ENCODE data around the gene MSLN. TPM values are rescaled to one million over a fixed set of nuclear protein-coding genes. Genes with fewer than 3 reads are reported as not detected.

The MSLN gene
- total and polyA plus RNA-seq, 2 of the 8 experiments (the other 6 are each of a cell fraction or from before 2014, with no cell fraction given) = 0.28 to 0.50 TPM

DNA sequence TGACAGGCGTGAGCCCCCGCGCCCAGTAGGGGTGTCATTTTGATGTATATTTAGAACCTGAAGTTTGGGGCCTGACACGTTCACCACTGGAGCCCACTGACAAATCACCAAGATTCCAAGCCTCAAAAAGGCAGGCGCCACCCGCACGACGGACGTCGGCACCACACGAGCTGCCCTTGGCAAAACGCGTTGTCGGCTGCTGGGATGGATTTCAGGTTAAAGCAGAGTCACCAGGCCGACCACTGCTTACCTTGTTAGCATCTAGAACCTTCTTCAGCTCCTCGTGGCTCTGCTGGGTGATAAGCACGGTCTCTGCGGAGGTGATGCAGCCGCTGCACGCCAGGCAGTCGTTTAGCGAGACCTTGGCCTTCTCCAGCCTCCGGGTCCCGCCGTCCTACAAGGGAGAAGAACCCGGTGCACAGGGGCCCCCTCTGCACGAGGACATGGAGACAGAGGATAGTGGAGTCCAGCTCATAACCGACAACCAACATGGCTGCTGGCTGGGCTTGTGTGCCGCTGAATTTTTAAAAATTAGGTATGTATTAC is 23.5 kb upstream of the MSLN start:
- no peak overlapping the region for H3K4me2 ChIP-seq (ENCODE audit: insufficient read depth in 1 of 2, low read depth in 2 of 2, low read length in 2 of 2)
- H2AK5ac ChIP-seq (ENCODE audit: low read depth, low read length) = no peak overlapping the region
- H3K23ac ChIP-seq (ENCODE audit: insufficient read length) = no peak overlapping the region
- no peak overlapping the region for H3K14ac ChIP-seq (ENCODE audit: insufficient read length)
- H2BK12ac ChIP-seq (ENCODE audit: low read depth, low read length) = no peak overlapping the region
- H3K4ac ChIP-seq (replicated peaks; ENCODE audit: insufficient read length, low read depth, low read length) = no peak overlapping the region
- no peaks in the 10 kb centered on the region for H3K79me2 ChIP-seq (ENCODE audit: control insufficient read depth in 1 of 2, insufficient read depth in 2 of 2, low read length in 2 of 2)
- H3K4me3 ChIP-seq (ENCODE audit: extremely low read depth in 1 of 4, insufficient read depth in 2 of 4, low read depth in 3 of 4, low read length in 4 of 4) = no peak overlapping the region
- no peak overlapping the region for H2BK120ac ChIP-seq (replicated peaks; ENCODE audit: low read depth, low read length)
- no peak overlapping the region for H4K5ac ChIP-seq (ENCODE audit: insufficient read length, low read depth, low read length)
- H4K20me1 ChIP-seq (replicated peaks in 1 of 2; ENCODE audit: control insufficient read depth in 1 of 2, insufficient read depth in 2 of 2, low read length in 2 of 2) = peaks cover 2 to 7% of the 10 kb centered on the region in 2 experiments
- POLR2A ChIA-PET (ENCODE audit: partially characterized antibody) = interaction anchor here (1.1 to 23.0 kb wide), 3 partner anchors 7 to 52 kb away, joined by 3 to 353 read pairs (median 39); partner anchors contain the start of genes ANTKMT, CCDC78, HAGHL and METRN
- H3K56ac ChIP-seq (replicated peaks; ENCODE audit: insufficient read length, low read depth, low read length) = no peak overlapping the region
- no peak overlapping the region; a peak in 1 of 7 replicates for H3K9ac ChIP-seq (replicated peaks in 1 of 4; ENCODE audit: extremely low read depth in 1 of 4, low read depth in 3 of 4, low read length in 3 of 4)
- H3K27ac ChIP-seq (ENCODE audit: low read depth, low read length) = no peak overlapping the region
- no peaks in the 10 kb centered on the region for H3K79me1 ChIP-seq (ENCODE audit: low read depth, low read length)
- H3K27me3 ChIP-seq (replicated peaks in 1 of 4; ENCODE audit: control insufficient read depth in 3 of 4, extremely low read depth in 1 of 4, insufficient read depth in 3 of 4, low read length in 3 of 4) = no peaks in the 10 kb centered on the region
- H3K23me2 ChIP-seq (ENCODE audit: low read depth, low read length) = peaks cover 7% of the 10 kb centered on the region; the same call in 1 of the 2 replicates
- H2BK15ac ChIP-seq (ENCODE audit: low read length) = no peak overlapping the region
- no peak overlapping the region for H2BK5ac ChIP-seq (ENCODE audit: low read depth, low read length)
- no peak overlapping the region for H3K18ac ChIP-seq (ENCODE audit: extremely low read depth, low read length)
- DNase-seq (ENCODE audit: low read depth in 1 of 2, low spot score in 2 of 2) (no peak), FAIRE-seq (no peak)
- 91% methylated on average over 29 of the region's 29 CpGs; no CpG with 5 or more reads in 1 of the 2 experiments for WGBS, 2 experiments (ENCODE audit: extremely low coverage in 1 of 2, insufficient coverage in 1 of 2, insufficient read length in 1 of 2, insufficient replicate concordance in 2 of 2, low coverage in 1 of 2, low lambda C conversion rate in 2 of 2, missing lambda C conversion rate in 1 of 2)
- H3K4me1 ChIP-seq (replicated peaks in 1 of 4; ENCODE audit: control insufficient read depth in 3 of 4, insufficient read depth in 4 of 4, low read length in 3 of 4) = peaks cover 0 to 9% (median 3%) of the 10 kb centered on the region in 4 experiments; a peak in 5 of 7 replicates
- H2AFZ ChIP-seq (ENCODE audit: low read length) = no peak overlapping the region
- H4K91ac ChIP-seq (replicated peaks; ENCODE audit: insufficient read length, low read length) = no peak overlapping the region
- no peak overlapping the region for H2BK20ac ChIP-seq (ENCODE audit: low read length)
- no peak overlapping the region; the same call in 1 of the 2 replicates for H4K8ac ChIP-seq (ENCODE audit: extremely low read depth, insufficient read depth, low read length)
- H3K9me3 ChIP-seq (ENCODE audit: insufficient read depth in 2 of 2, low read depth in 1 of 2, low read length in 1 of 2) = no peaks in the 10 kb centered on the region
- H3K36me3 ChIP-seq (ENCODE audit: control insufficient read depth in 2 of 4, insufficient read depth in 4 of 4, low read length in 3 of 4) = peaks cover 0 to 3% (median 2%) of the 10 kb centered on the region in 4 experiments; a peak in 2 of 8 replicates
- CTCF ChIA-PET (ENCODE audit: partially characterized antibody) = interaction anchor here (0.8 to 35.8 kb wide), 5 partner anchors 8 to 48 kb away, joined by 3 to 977 read pairs (median 18); partner anchors contain the start of genes ANTKMT, CCDC78, CHTF18 and FBXL16
- TF ChIP-seq RBBP5 (IDR thresholded peaks at IDR 0.05; ENCODE audit: borderline replicate concordance, low read depth, low read length) (no peak), SIN3A (conservative IDR thresholded peaks at IDR 0.05 in 1 of 2, IDR thresholded peaks at IDR 0.05 in 1 of 2; ENCODE audit: low read depth in 1 of 2, low read length in 2 of 2) (no peak), HDAC2 (IDR thresholded peaks at IDR 0.05; ENCODE audit: borderline replicate concordance in 1 of 2, low read depth in 2 of 2, low read length in 2 of 2) (no peak), GTF2F1 (IDR thresholded peaks at IDR 0.05; ENCODE audit: borderline replicate concordance, low read depth, low read length) (no peak), TEAD4 (IDR thresholded peaks at IDR 0.05; ENCODE audit: low read depth, low read length) (no peak), BRCA1 (IDR thresholded peaks at IDR 0.05; ENCODE audit: low read depth, low read length) (no peak), RAD21 (IDR thresholded peaks at IDR 0.05 in 1 of 2, conservative IDR thresholded peaks at IDR 0.05 in 1 of 2; ENCODE audit: low read depth in 2 of 2, low read length in 2 of 2) (no peak), CBX8 (IDR thresholded peaks at IDR 0.05; ENCODE audit: borderline replicate concordance, low read depth, low read length) (no peak), CEBPB (IDR thresholded peaks at IDR 0.05; ENCODE audit: low read depth, low read length) (no peak), SP2 (IDR thresholded peaks at IDR 0.05; ENCODE audit: low read length) (no peak), SRF (IDR thresholded peaks at IDR 0.05; ENCODE audit: low read depth, low read length) (no peak), KDM1A (IDR thresholded peaks at IDR 0.05; ENCODE audit: borderline replicate concordance, low read length) (no peak), JUND (IDR thresholded peaks at IDR 0.05; ENCODE audit: low read length) (no peak)
